ENCODE data around the gene PHACTR1. TPM values are rescaled to one million over a fixed set of nuclear protein-coding genes. Genes with fewer than 3 reads are reported as not detected.

The PHACTR1 gene
- total and polyA plus RNA-seq, 12 donors: 0.77 to 16.0 (median 3.5) TPM

DNA sequence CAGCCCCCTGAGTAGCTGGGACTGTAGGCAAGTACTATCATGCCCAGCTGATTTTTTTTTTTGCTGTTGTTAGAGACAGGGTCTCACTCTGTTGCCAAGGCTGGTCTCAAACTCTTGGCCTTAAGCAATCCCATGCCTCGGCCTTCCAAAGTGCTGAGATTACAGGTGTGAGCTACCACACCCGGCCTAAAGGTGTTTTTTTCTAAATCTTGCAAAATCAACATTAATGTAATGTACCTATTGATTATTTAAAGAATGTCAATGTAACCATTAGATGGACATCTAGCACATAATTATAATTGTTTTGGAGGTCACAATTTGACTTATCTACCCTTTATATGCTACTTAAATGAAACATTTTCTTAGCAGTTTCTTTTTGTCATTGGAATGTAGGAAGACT is 126.1 kb downstream of the PHACTR1 start:
- H3K9me3 ChIP-seq (replicated peaks in 1 of 3): peaks cover 0 to 1% (median 0%) of the 10 kb centered on the region in 3 donors
- WGBS, 4 donors: 69 to 90% (median 82%) methylated on average over 2 of the region's 2 CpGs
- no peaks in the 10 kb centered on the region for H3K4me1 ChIP-seq (replicated peaks in 1 of 2)
- H3K36me3 ChIP-seq (replicated peaks in 1 of 2): no peaks in the 10 kb centered on the region
- no peak overlapping the region for H3K27ac ChIP-seq
- TF ChIP-seq, protein P1, sequence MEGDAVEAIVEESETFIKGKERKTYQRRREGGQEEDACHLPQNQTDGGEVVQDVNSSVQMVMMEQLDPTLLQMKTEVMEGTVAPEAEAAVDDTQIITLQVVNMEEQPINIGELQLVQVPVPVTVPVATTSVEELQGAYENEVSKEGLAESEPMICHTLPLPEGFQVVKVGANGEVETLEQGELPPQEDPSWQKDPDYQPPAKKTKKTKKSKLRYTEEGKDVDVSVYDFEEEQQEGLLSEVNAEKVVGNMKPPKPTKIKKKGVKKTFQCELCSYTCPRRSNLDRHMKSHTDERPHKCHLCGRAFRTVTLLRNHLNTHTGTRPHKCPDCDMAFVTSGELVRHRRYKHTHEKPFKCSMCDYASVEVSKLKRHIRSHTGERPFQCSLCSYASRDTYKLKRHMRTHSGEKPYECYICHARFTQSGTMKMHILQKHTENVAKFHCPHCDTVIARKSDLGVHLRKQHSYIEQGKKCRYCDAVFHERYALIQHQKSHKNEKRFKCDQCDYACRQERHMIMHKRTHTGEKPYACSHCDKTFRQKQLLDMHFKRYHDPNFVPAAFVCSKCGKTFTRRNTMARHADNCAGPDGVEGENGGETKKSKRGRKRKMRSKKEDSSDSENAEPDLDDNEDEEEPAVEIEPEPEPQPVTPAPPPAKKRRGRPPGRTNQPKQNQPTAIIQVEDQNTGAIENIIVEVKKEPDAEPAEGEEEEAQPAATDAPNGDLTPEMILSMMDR (IDR thresholded peaks at IDR 0.05): no peak
- no peak for TF ChIP-seq POLR2A (IDR thresholded peaks at IDR 0.05)
- intact Hi-C loops (cut with DNase I): no loop called here
- H3K4me3 ChIP-seq: no peak overlapping the region
- no peak for DNase-seq
- H3K27me3 ChIP-seq: no peaks in the 10 kb centered on the region

DNA sequence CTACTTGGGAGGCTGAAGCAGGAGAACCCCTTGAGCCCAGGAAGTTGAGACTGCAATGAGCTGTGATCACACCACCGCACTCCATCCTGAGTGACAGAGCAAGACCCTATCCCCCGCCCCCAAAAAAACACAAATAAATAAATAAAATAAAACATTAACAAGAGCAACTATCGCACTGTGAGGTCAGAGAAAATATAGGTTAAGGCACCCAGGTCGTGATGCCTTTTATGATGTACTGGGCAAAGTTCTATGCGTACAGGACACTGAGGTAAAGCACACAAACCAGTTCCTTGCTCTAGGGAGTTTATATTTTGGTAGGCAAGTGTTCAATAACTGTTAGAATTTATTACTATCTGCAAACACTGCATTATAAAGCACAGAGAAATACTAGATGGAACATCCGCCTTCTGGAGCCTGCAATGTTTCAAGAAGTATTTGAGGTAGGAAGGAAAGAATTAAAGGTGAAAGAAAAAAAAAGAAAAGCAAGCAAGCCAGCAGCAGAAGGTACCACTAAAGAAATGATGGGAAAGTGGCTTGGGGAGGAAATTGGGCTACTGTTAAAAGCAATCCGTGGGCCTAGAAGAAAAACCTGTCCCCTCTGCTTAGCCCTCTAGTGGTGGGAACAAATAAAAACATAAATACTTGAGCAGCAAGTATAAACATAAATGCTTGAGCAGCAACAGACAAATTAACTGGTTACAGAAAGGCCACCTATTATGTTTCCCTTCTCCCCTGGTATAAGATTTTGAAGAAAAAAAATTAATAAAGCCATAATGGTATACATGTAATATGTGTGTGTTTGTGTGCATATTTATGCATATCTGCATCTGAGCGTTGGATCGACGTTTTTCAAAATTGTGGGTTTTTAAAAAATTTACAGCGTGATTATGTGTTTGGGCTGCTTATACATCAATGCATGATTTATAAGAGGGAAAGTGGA is 128.0 kb downstream of the PHACTR1 start:
- H3K27ac ChIP-seq: no peak overlapping the region
- intact Hi-C loops (cut with DNase I): no loop called here
- H3K4me3 ChIP-seq: no peak overlapping the region
- H3K9me3 ChIP-seq (replicated peaks in 1 of 3): no peaks in the 10 kb centered on the region
- no peak for DNase-seq
- H3K4me1 ChIP-seq (replicated peaks in 1 of 2): no peaks in the 10 kb centered on the region
- 79 to 82% (median 80%) methylated on average over 11 of the region's 11 CpGs for WGBS, 4 donors
- TF ChIP-seq POLR2A (IDR thresholded peaks at IDR 0.05): no peak
- TF ChIP-seq, protein P1 (IDR thresholded peaks at IDR 0.05): peak; percentile 29 to 62 (median 48)
- no peaks in the 10 kb centered on the region for H3K27me3 ChIP-seq
- no peaks in the 10 kb centered on the region for H3K36me3 ChIP-seq (replicated peaks in 1 of 2)

DNA sequence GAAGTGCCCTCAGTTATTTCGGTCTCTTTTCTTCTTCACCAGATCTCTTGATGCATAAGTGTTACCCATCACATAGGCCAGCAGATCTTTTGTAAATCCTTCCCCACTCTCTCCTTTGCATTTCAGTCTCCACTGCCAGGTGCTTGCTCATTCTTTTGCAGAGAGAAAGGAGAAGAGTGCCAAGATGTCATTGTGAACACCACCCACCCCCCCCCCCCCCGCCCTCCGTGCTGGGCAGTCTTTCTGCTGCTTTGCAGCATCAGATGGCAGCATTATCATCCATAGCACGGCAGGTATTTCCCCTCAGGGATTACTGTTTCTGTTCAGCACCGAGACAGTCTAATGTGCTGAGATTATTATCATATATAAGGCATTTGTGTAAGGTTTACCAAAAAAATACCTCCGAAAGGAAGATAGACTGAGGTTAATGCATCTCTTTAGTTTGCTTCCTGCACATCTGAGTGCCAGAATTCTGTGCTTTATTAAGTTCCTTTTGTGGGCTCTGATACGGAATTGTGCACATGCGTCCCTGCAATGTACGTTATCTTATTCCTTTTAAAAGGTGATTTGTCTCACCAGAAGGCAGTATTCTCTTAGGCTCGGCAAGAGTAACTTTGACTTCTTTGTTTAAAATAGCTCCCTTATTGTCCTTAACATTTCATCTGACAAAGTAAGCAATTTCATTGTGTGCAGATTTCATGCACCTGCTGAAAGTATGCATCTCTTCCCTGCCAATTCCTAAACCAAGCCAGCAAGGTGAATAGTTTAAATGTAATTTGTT is 128.8 kb downstream of the PHACTR1 start:
- TF ChIP-seq, protein P1 (IDR thresholded peaks at IDR 0.05): no peak
- no peak for TF ChIP-seq POLR2A (IDR thresholded peaks at IDR 0.05)
- H3K4me1 ChIP-seq (replicated peaks in 1 of 2): no peaks in the 10 kb centered on the region
- no peaks in the 10 kb centered on the region for H3K9me3 ChIP-seq (replicated peaks in 1 of 3)
- intact Hi-C loops (cut with DNase I): no loop called here
- no peak overlapping the region for H3K4me3 ChIP-seq
- no peak overlapping the region for H3K27ac ChIP-seq
- 53 to 64% (median 57%) methylated on average over 10 of the region's 10 CpGs for whole genome bisulfite sequencing, 4 donors
- no peaks in the 10 kb centered on the region for H3K27me3 ChIP-seq
- no peak for DNase-seq
- no peaks in the 10 kb centered on the region for H3K36me3 ChIP-seq (replicated peaks in 1 of 2)
